GM19328 (cell line): Measurements from ENCODE around the gene PAX2.
"Not testable (repeated sequence)": the region's sequence is repeated elsewhere in the genome, so short reads cannot be mapped to it uniquely, and the experiment has no call there.

Source experiments
- ATAC-seq: cut with Tn5 transposase; IDR thresholded peaks from one replicate; pipeline ENCODE4 v1.9.1; 2021; ENCODE audit warnings: mild to moderate bottlenecking, moderate library complexity; ENCODE audit not compliant: unreplicated experiment

Gene PAX2

GRCh38 chr10:100744987-100745881, at the start of gene PAX2:
PAX2 (plus strand) TSS chr10:100745582; CDS start chr10:100746261, 679 bp downstream.
- no peak for ATAC-seq

DNA sequence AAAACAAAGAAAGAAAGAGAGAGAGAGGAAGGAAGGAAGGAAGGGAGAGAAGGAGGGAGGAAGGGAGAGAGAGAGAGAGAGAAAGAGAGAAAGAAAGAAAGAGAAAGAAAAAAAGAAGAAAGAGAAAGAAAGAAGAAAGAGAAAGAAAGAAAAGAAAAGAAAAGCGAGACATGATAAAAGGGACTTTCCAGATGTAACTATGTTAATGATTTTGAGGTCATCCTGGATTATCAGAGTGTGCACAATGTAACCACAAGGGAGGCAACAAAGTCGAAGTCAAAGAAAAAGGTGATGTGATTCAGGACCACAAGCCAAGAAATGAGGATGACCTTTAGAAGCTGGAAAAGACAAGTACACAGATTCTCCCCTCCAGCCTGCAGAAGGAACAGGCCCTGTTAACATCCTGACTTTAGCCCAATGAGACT, 48.9 kb upstream of the PAX2 start:
- no peak for ATAC-seq

GRCh38 chr10:100697070-100697469, 48.3 kb upstream of the PAX2 start:
- ATAC-seq: no peak

GRCh38 chr10:100697631-100698030, 47.8 kb upstream of the PAX2 start:
- ATAC-seq: no peak

DNA sequence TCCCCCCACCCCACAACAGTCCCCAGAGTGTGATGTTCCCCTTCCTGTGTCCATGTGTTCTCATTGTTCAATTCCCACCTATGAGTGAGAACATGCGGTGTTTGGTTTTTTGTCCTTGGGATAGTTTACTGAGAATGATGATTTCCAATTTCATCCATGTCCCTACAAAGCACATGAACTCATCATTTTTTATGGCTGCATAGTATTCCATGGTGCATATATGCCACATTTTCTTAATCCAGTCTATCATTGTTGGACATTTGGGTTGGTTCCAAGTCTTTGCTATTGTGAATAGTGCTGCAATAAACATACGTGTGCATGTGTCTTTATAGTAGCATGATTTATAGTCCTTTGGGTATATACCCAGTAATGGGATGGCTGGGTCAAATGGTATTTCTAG, 43.7 kb upstream of the PAX2 start:
- not testable (repeated sequence) for ATAC-seq

DNA sequence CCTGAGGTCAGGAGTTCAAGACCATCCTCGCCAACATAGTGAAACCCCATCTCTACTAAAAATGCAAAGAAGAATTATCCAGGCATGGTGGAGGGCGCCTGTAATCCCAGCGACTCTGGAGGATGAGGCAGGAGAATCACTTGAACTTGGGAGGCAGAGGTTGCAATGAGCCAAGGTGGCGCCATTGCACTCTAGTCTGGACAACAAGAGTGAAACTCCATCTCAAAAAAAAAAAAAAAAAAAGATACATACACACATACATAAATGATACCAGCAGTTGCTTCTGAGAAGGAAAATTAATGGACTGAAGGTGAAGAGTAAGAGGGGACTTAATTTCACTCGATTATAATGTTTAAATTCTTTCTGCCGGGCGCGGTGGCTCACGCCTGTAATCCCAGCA, 40.2 kb upstream of the PAX2 start:
- ATAC-seq: no peak

- ATAC-seq: no peak
Observed at GRCh38 chr10:100707261-100707848, 38.0 kb upstream of the PAX2 start.

DNA sequence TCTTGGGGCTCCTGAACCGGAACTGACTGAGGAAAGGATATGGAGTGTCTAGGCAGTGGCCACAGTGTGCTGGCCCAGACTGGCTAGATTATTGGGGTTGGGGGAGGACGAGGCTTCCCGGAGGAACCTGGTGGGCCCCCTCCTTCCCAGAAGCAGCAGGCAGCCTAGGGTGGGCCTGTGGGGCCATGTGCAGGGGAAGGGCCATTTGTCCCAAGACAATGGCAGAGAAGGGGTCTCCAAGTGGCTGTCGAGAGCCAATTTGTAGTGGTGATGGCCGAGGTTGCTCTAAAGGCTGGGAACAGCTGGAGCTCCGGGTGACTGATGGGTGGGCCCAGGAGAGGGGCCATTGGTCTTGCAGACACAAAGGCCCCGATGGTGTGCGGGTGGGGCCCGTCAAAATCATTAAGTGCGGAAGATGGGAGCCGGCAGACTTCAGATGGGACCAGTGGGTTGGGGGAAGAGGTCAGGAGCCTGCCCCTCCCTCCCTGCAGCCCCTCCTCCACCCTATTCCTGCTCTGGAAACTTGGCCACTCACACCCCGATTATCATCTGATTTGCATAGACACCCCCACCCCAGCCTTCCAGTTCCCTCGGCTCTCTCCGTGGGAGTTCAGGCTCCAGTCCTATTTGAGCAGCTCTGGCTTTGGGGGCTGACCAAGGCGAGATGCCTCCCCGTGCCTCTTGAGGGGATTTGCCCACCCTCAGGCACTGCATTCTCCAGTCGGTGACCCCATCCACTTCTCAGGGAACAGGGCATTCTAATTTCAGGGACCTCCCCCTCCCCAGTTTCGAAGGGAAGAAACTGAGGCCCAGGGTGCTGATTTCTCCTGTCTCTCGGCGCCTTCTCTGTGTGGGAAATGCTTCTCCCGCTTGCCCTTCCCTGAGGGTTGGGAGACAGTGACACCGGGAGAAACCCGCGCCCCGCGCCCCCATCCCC, 36.0 kb upstream of the PAX2 start:
- no peak for ATAC-seq

DNA sequence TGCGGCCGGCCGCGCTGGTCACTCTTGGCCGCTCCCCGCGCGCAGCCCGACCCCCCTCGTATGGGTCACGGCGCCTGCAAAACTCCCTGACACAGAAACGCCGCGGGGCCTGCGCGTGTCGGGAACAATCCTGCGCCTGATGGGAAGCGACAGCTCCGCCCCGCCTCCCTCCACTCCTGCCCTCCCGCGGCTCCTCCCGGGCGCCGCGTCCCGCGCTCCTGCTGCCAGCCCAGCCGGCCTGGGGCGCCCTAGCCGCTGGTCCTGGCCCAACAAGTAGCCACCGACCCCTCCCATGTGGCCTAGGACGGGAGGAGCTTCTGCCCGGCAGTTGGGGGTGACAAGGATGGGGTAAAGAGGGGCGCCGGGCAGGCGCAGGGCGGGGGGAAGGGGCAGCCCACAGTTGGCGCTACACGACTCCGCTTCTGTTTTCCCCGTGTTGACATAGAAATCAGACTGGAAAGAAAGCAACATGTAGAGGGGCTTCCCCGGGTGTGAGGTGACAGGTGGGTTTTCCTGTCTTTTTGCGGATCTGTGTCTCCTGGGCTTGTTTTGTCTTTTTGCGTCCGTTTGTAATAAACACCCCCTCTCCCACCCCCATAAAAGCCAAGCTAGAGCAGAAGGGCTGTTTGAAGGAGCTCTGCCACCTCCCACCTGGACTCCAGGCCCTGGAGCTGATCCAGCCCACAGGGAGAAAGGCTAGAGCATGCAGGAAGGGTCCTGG, 35.1 kb upstream of the PAX2 start:
- ATAC-seq: no peak

DNA sequence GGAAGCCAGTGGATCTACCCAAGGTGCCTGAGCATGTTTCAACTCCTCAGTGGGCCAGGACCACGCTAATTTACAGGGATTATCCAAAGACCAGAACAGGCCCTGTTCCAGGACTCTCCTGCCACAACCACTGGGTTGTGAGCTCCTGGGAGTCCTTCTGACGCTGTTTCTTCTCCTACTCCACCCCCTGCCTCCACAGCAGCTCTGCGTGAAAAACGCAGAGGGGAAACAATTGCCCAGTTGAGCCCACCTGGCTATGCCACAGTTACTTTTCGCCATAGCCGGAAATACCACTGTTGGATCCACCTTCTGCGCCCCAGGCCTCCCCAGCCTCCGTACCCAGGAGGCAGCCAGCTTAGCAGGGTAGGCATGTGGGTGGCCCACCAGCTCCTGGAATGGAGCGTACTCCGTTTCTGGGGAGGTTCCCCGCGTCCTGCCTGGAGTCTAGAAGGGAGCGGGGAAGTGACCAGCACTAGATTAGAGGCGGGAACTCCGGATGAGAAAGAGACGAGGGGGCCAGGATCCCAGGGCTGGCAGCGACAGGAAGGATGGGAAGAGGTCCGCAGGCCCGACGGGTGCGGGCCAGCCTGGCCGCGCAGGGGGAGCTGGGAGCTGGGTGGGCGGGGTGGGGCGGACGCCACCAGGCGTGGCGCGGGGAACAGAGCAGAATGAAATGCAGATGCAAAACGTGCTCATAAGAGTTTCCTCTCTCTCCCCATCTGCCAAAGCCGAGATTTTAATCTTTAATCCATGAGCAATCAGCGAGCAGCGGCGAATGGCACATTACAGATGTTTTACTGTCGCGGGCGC, 32.1 kb upstream of the PAX2 start:
- no peak for ATAC-seq

DNA sequence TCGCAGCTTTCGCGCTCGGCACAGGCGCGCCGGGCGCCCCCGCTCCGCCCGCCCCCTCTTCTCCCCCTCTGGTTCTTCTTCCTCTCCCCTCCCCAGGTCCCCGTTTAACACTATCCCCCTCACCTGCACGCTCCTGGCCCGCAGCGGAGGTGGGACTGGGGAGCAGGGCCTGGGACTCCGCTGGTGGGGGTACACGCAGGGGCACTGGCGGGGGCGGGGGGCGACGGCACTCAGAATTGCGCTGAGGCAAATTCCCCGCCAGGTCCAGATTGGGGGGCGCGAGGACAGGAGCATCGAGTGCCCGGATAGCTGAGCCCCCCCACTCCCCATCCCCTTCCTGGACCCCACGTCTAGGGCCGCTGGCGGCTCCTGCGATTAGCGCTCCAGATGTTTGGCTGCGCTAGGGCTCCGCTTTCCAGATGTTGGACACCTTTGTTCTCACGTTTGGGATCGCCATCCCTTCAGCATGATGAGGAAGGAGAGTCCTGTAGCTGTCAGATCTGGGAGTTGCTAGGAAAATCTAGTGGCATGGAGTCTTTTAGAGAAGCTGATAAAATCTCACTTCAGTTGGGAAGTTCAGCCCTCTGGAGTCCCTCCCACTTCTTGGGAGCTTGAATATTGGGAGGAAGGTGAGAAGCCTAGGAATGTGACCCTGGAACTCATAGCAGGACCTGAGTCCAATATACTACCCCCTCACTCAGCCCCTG, 31.4 kb upstream of the PAX2 start:
- no peak for ATAC-seq

DNA sequence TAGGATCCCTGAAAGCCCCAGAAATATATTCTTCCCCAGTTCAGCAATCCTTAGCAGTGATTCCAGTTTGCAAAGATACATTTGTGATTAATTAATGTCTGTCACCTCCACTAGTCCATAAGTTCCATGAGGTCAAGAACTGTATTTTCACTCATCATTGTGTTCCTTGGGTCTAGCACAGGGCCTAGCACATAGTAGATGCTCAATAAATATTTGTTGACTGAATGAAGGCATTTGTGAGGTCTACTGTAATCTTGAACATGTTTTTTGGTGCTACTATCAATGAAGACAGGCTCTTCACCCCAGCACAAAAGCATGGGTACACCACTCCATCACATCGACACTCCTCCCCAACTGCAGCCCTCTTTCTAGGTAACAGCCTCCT, 30.8 kb upstream of the PAX2 start:
- ATAC-seq: no peak

- no peak for ATAC-seq
Observed at GRCh38 chr10:100715101-100715444, 30.3 kb upstream of the PAX2 start.

- ATAC-seq: no peak
Observed at GRCh38 chr10:100715445-100716385, 29.7 kb upstream of the PAX2 start.

- no peak for ATAC-seq
Observed at GRCh38 chr10:100717166-100717565, 28.2 kb upstream of the PAX2 start.

- ATAC-seq: no peak
Observed at GRCh38 chr10:100718197-100718742, 27.1 kb upstream of the PAX2 start.

DNA sequence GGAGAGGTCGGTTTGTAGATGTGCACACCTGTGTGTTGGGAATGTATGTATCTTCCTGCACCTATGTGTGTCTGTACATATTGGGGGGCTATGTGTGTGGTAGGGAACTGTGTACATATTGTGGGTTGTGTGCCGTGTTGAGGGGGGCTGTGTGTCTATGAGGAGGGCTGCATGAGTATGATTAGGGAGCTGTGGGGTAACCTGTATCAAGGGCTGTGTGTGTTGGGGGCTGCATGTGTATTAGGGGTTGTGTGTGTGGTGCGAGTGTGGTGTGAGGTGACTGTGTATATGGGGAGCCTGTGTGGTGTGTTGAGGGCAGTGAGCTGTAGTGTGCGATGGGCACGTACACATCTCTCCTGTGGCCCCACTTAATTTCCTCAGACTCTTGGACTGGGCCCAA, 22.2 kb upstream of the PAX2 start:
- ATAC-seq: no peak
